H9 (cell line): ENCODE data around the gene LMF1. TPM values are rescaled to one million over a fixed set of nuclear protein-coding genes. Genes with fewer than 3 reads are reported as not detected.

Source experiments
- DNase-seq: peaks from one replicate; pipeline ENCODE4 v3.0.0-alpha.2; 2017
- H2AFZ ChIP-seq: one replicate; pipeline ENCODE4 v1.6.1; 2013; ENCODE audit warnings: mild to moderate bottlenecking, low read length, control low read depth, moderate library complexity
- H2AK5ac ChIP-seq: 2 replicates; pipeline ENCODE4 v1.6.1; 2013; ENCODE audit warnings: low read length, control low read depth, mixed read lengths; ENCODE audit not compliant: insufficient read length
- H2BK120ac ChIP-seq: one replicate; pipeline ENCODE4 v1.6.1; 2013; ENCODE audit warnings: low read depth, mild to moderate bottlenecking, low read length, control low read depth, inconsistent platforms; ENCODE audit not compliant: poor library complexity, severe bottlenecking
- H2BK12ac ChIP-seq: 2 replicates; pipeline ENCODE4 v1.6.1; 2013; ENCODE audit warnings: low read length, control low read depth, mixed read lengths, low read depth; ENCODE audit not compliant: insufficient read length
- H2BK15ac ChIP-seq: 2 replicates; pipeline ENCODE4 v1.6.1; 2013; ENCODE audit warnings: low read depth, low read length, control low read depth
- H2BK20ac ChIP-seq: one replicate; pipeline ENCODE4 v1.6.1; 2013; ENCODE audit warnings: low read depth, mild to moderate bottlenecking, low read length, control low read depth, inconsistent platforms; ENCODE audit not compliant: poor library complexity, severe bottlenecking
- H2BK5ac ChIP-seq: 2 replicates; pipeline ENCODE4 v1.6.1; 2013; ENCODE audit warnings: low read length, control low read depth, mixed read lengths; ENCODE audit not compliant: insufficient read length
- H3K14ac ChIP-seq: 2 replicates; pipeline ENCODE4 v1.6.1; 2013; ENCODE audit warnings: low read length, control low read depth; ENCODE audit not compliant: insufficient read depth
- H3K18ac ChIP-seq: 2 replicates; pipeline ENCODE4 v1.6.1; 2013; ENCODE audit warnings: low read depth, mild to moderate bottlenecking, mixed read lengths, low read length, control low read depth; ENCODE audit not compliant: insufficient read length
- H3K23ac ChIP-seq: 2 replicates; pipeline ENCODE4 v1.6.1; 2013; ENCODE audit warnings: low read length, control low read depth, mixed read lengths, low read depth; ENCODE audit not compliant: insufficient read length
- H3K23me2 ChIP-seq: 2 replicates; pipeline ENCODE4 v1.6.1; 2013; ENCODE audit warnings: low read depth, mild to moderate bottlenecking, mixed read lengths, low read length, control low read depth; ENCODE audit not compliant: insufficient read length, poor library complexity, severe bottlenecking
- H3K27ac ChIP-seq: 2 replicates; pipeline ENCODE4 v1.5.1; 2013; ENCODE audit warnings: low read length, control low read depth, mixed read lengths, low read depth; ENCODE audit not compliant: insufficient read length
- H3K27me3 ChIP-seq: 2 replicates; pipeline ENCODE4 v1.6.1; 2013; ENCODE audit warnings: low read length, control low read depth, inconsistent platforms; ENCODE audit not compliant: insufficient read depth
- H3K4ac ChIP-seq: 2 replicates; pipeline ENCODE4 v1.6.1; 2013; ENCODE audit warnings: low read depth, mild to moderate bottlenecking, control low read depth, inconsistent platforms, low read length, moderate library complexity
- H3K4me1 ChIP-seq: 2 replicates; pipeline ENCODE4 v1.6.1; 2013; ENCODE audit warnings: low read length, control low read depth, inconsistent platforms; ENCODE audit not compliant: insufficient read depth
- H3K4me2 ChIP-seq: 2 replicates; pipeline ENCODE4 v1.6.1; 2013; ENCODE audit warnings: low read length, control low read depth, mixed read lengths; ENCODE audit not compliant: insufficient read length, insufficient read depth
- H3K56ac ChIP-seq: 2 replicates; pipeline ENCODE4 v1.6.1; 2013; ENCODE audit warnings: low read depth, mild to moderate bottlenecking, mixed read lengths, low read length, control low read depth; ENCODE audit not compliant: insufficient read length
- H3K79me1 ChIP-seq: 2 replicates; pipeline ENCODE4 v1.6.1; 2013; ENCODE audit warnings: low read depth, mild to moderate bottlenecking, moderate library complexity, low read length, control low read depth, inconsistent platforms; ENCODE audit not compliant: insufficient read depth, poor library complexity, severe bottlenecking
- H3K79me2 ChIP-seq: 2 replicates; pipeline ENCODE4 v1.6.1; 2013; ENCODE audit warnings: low read length, control low read depth, inconsistent platforms; ENCODE audit not compliant: insufficient read depth
- H3K9ac ChIP-seq: 2 replicates; pipeline ENCODE4 v1.6.1; 2013; ENCODE audit warnings: low read length, control low read depth, mixed read lengths; ENCODE audit not compliant: insufficient read length; ENCODE audit errors: extremely low read depth
- H3K9me3 ChIP-seq: one replicate; pipeline ENCODE4 v1.6.1; 2013; ENCODE audit warnings: low read depth, low read length, inconsistent platforms; ENCODE audit not compliant: control insufficient read depth
- H3T11ph ChIP-seq: one replicate; pipeline ENCODE4 v1.6.1; 2013; ENCODE audit warnings: mild to moderate bottlenecking, low read length, control low read depth, inconsistent platforms
- H4K20me1 ChIP-seq: one replicate; pipeline ENCODE4 v1.6.1; 2013; ENCODE audit not compliant: control insufficient read depth, insufficient read length, insufficient read depth
- H4K5ac ChIP-seq: 2 replicates; pipeline ENCODE4 v1.6.1; 2013; ENCODE audit warnings: low read depth, mild to moderate bottlenecking, mixed read lengths, low read length, control low read depth; ENCODE audit not compliant: insufficient read length
- H4K8ac ChIP-seq: replicated peaks from 2 replicates; pipeline ENCODE4 v1.6.1; 2013; ENCODE audit warnings: low read length, control low read depth, mixed read lengths, low read depth; ENCODE audit not compliant: insufficient read length
- H4K91ac ChIP-seq: 2 replicates; pipeline ENCODE4 v1.6.1; 2013; ENCODE audit warnings: low read depth, mild to moderate bottlenecking, moderate library complexity, mixed read lengths, low read length, control low read depth; ENCODE audit not compliant: insufficient read length
- H3K27ac Mint-ChIP-seq, 3 experiments: 2 replicates in 2 of 3; 3 replicates in 1 of 3; pipeline ENCODE4 v1.8.0; 2020 to 2021; ENCODE audit warnings: mixed read lengths in 3 of 3, mild to moderate bottlenecking in 1 of 3, moderate library complexity in 1 of 3
- H3K27me3 Mint-ChIP-seq: 2 replicates; pipeline ENCODE4 v1.8.0; 2021; ENCODE audit warnings: low read depth, mild to moderate bottlenecking, moderate library complexity, mixed read lengths
- H3K36me3 Mint-ChIP-seq, 3 experiments: 2 replicates in 2 of 3; 3 replicates in 1 of 3; pipeline ENCODE4 v1.8.0; 2020 to 2021; ENCODE audit warnings: low read depth in 3 of 3, mixed read lengths in 3 of 3; ENCODE audit not compliant: insufficient read depth in 1 of 3
- H3K4me1 Mint-ChIP-seq, 2 experiments: 2 replicates each; pipeline ENCODE4 v1.8.0; 2020; ENCODE audit warnings: mixed read lengths in 2 of 2
- H3K4me3 Mint-ChIP-seq, 2 experiments: 2 replicates in 1 of 2; 3 replicates in 1 of 2; pipeline ENCODE4 v1.8.0; 2020 to 2021; ENCODE audit warnings: mild to moderate bottlenecking in 2 of 2, mixed read lengths in 2 of 2, moderate library complexity in 1 of 2
- H3K9me3 Mint-ChIP-seq, 2 experiments: 2 replicates in 1 of 2; 3 replicates in 1 of 2; pipeline ENCODE4 v1.8.0; 2020; ENCODE audit warnings: mild to moderate bottlenecking in 2 of 2, mixed read lengths in 2 of 2, moderate library complexity in 1 of 2
- WGBS: extraction: QIAGEN DNeasy Blood & Tissue Kit; methylation state at CpG from one replicate; pipeline ENCODE4 v1.1.7; 2013; ENCODE audit warnings: missing lambda C conversion rate, low lambda C conversion rate, mixed read lengths; ENCODE audit not compliant: insufficient read length; ENCODE audit errors: extremely low coverage; 5-methylcytosine and 5-hydroxymethylcytosine counted together
- total RNA-seq: library from RNA; stranded (reverse); gene quantifications from 2 replicates; pipeline ENCODE4 v1.2.1, GENCODE V29; 2021
- TF ChIP-seq, protein P1 (sequence below): fragments of 200-600 bp; sonication (generic); conservative IDR thresholded peaks from 3 replicates; pipeline ENCODE4 v1.8.0; 2021; ENCODE audit warnings: antibody characterized with exemption, mild to moderate bottlenecking

Gene LMF1
- total RNA-seq, 1 experiment from 2014 or later: 7.1 TPM

DNA sequence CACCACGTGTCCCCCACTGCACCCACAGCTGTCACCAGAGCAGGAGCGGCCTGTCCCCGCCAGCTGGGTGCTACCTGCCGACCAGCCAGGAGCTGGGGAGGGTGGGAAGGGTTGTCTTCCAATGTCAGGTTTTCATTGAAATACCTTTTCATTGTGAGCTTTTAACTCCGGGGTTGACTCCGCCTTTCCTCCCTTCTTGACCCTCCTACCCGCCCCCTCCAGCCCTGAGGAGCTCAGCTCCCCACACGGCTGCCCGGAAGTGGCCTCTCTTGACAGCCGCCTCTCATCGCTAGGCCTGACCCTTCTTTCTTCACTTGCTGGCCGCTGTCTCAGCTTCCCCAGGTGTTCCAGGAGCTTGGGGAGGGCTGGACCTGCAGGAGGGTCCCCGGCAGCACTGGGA lies 149.0 kb downstream of the LMF1 start:
- Histone ChIP-seq H3K18ac (no peak overlapping the region), H3K9ac (no peak overlapping the region), H3K14ac (no peak overlapping the region), H2AFZ (no peak overlapping the region), H3K27ac (no peak overlapping the region), H3K56ac (no peak overlapping the region), H3K79me2 (no peaks in the 10 kb centered on the region), H3K23ac (no peak overlapping the region), H3T11ph (no peak overlapping the region), H3K4me2 (no peak overlapping the region), H3K4ac (no peak overlapping the region), H2BK5ac (no peak overlapping the region), H3K27me3 (no peaks in the 10 kb centered on the region; the same call in 1 of the 2 replicates), H4K5ac (no peak overlapping the region), H4K8ac (no peak overlapping the region), H4K91ac (no peak overlapping the region), H2AK5ac (no peak overlapping the region), H2BK20ac (no peak overlapping the region), H3K23me2 (no peaks in the 10 kb centered on the region), H2BK120ac (no peak overlapping the region), H2BK15ac (no peak overlapping the region), H3K9me3 (no peaks in the 10 kb centered on the region), H3K79me1 (no peaks in the 10 kb centered on the region), H2BK12ac (no peak overlapping the region), H4K20me1 (no peaks in the 10 kb centered on the region), H3K4me1 (no peaks in the 10 kb centered on the region)
- no peak overlapping the region for H3K4me3 Mint-ChIP-seq
- H3K27ac Mint-ChIP-seq: no peak overlapping the region; a peak in 2 of 7 replicates
- TF ChIP-seq, protein P1, sequence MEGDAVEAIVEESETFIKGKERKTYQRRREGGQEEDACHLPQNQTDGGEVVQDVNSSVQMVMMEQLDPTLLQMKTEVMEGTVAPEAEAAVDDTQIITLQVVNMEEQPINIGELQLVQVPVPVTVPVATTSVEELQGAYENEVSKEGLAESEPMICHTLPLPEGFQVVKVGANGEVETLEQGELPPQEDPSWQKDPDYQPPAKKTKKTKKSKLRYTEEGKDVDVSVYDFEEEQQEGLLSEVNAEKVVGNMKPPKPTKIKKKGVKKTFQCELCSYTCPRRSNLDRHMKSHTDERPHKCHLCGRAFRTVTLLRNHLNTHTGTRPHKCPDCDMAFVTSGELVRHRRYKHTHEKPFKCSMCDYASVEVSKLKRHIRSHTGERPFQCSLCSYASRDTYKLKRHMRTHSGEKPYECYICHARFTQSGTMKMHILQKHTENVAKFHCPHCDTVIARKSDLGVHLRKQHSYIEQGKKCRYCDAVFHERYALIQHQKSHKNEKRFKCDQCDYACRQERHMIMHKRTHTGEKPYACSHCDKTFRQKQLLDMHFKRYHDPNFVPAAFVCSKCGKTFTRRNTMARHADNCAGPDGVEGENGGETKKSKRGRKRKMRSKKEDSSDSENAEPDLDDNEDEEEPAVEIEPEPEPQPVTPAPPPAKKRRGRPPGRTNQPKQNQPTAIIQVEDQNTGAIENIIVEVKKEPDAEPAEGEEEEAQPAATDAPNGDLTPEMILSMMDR: no peak
- H3K27me3 Mint-ChIP-seq: peaks cover 16% of the 10 kb centered on the region
- H3K36me3 Mint-ChIP-seq: no peaks in the 10 kb centered on the region
- H3K4me1 Mint-ChIP-seq: peaks cover 16 to 21% of the 10 kb centered on the region in 2 experiments
- no CpG with 5 or more reads among the region's 13 CpGs for WGBS
- DNase-seq: no peak
- peaks cover 0 to 4% of the 10 kb centered on the region in 2 experiments; a peak in 1 of 5 replicates for H3K9me3 Mint-ChIP-seq
